Endodermal cell (in vitro differentiated cells): ENCODE results near the gene SFRP5. TPM values are rescaled to one million over a fixed set of nuclear protein-coding genes. Genes with fewer than 3 reads are reported as not detected.

Source experiments
- DNase-seq: peaks from one replicate; pipeline ENCODE4 v3.0.0-alpha.2; 2017
- H3K27ac ChIP-seq: 2 replicates; pipeline ENCODE4 v1.5.1; 2013; ENCODE audit warnings: mild to moderate bottlenecking, low read depth, low read length, moderate library complexity
- H3K27me3 ChIP-seq: 2 replicates; pipeline ENCODE4 v1.6.1; 2013; ENCODE audit warnings: mild to moderate bottlenecking, low read length, moderate library complexity; ENCODE audit not compliant: insufficient read depth, control insufficient read depth, poor library complexity, severe bottlenecking
- H3K36me3 ChIP-seq: 2 replicates; pipeline ENCODE4 v1.7.0; 2013; ENCODE audit warnings: mild to moderate bottlenecking, low read length, moderate library complexity; ENCODE audit not compliant: control insufficient read depth, insufficient read depth
- H3K4me1 ChIP-seq: one replicate; pipeline ENCODE4 v1.7.0; 2013; ENCODE audit warnings: low read length; ENCODE audit not compliant: control insufficient read depth, insufficient read depth
- H3K4me3 ChIP-seq: 2 replicates; pipeline ENCODE4 v1.5.1; 2013; ENCODE audit warnings: mild to moderate bottlenecking, low read length, moderate library complexity
- H3K9ac ChIP-seq: 2 replicates; pipeline ENCODE4 v1.6.1; 2013; ENCODE audit warnings: mild to moderate bottlenecking, low read length, moderate library complexity; ENCODE audit not compliant: poor library complexity, severe bottlenecking; ENCODE audit errors: extremely low read depth
- H3K9me3 ChIP-seq: 2 replicates; pipeline ENCODE4 v1.6.1; 2013; ENCODE audit warnings: mild to moderate bottlenecking, low read length, moderate library complexity; ENCODE audit not compliant: control insufficient read depth
- H3K27ac Mint-ChIP-seq: 2 replicates; pipeline ENCODE4 v1.8.0; 2020; ENCODE audit warnings: mixed read lengths
- H3K27me3 Mint-ChIP-seq: 2 replicates; pipeline ENCODE4 v1.8.0; 2021; ENCODE audit warnings: mild to moderate bottlenecking, mixed read lengths; ENCODE audit not compliant: insufficient read depth
- H3K36me3 Mint-ChIP-seq: 2 replicates; pipeline ENCODE4 v1.8.0; 2020; ENCODE audit warnings: low read depth, mixed read lengths
- H3K4me1 Mint-ChIP-seq: 2 replicates; pipeline ENCODE4 v1.8.0; 2020; ENCODE audit warnings: mixed read lengths
- H3K4me3 Mint-ChIP-seq: 2 replicates; pipeline ENCODE4 v1.8.0; 2020; ENCODE audit warnings: mild to moderate bottlenecking, moderate library complexity, mixed read lengths
- H3K9me3 Mint-ChIP-seq: 2 replicates; pipeline ENCODE4 v1.8.0; 2020; ENCODE audit warnings: mild to moderate bottlenecking, mixed read lengths
- CTCF ChIP-seq: fragments of 200-600 bp; sonication (generic); conservative IDR thresholded peaks from 2 replicates; pipeline ENCODE4 v1.5.0; 2021; ENCODE audit warnings: antibody characterized with exemption, mild to moderate bottlenecking
- WGBS, 2 experiments: methylation state at CpG; one replicate each; pipeline versions ENCODE4 v1.1.5 to v1.1.7; 2013; ENCODE audit warnings: missing lambda C conversion rate in 2 of 2, mixed read lengths in 1 of 2; ENCODE audit not compliant: insufficient coverage in 1 of 2, insufficient read length in 1 of 2; 5-methylcytosine and 5-hydroxymethylcytosine counted together
- total RNA-seq, 2 donors: library from RNA; stranded (reverse); fragmentation: NEBNext Ultra II Directional in 1 of 2; extraction: Animal tissue kit (Norgen Biotek cat#: 25700) in 1 of 2; gene quantifications; 2 replicates in 1 of 2; 3 replicates in 1 of 2; pipeline ENCODE4 v1.2.1, GENCODE V29; 2021

Gene SFRP5
- total RNA-seq, 2 donors from 2014 or later: 1.8 to 2.3 TPM

GRCh38 chr10:97800474-97800873 lies 28.7 kb upstream of the SFRP5 start:
- Histone ChIP-seq H3K9me3 (peaks cover 18% of the 10 kb centered on the region), H3K36me3 (no peaks in the 10 kb centered on the region), H3K27ac (no peak overlapping the region), H3K9ac (no peak overlapping the region), H3K27me3 (no peaks in the 10 kb centered on the region), H3K4me1 (no peaks in the 10 kb centered on the region), H3K4me3 (no peak overlapping the region)
- Mint-ChIP-seq H3K27ac (no peak overlapping the region), H3K4me1 (peaks cover 5% of the 10 kb centered on the region), H3K4me3 (no peak overlapping the region), H3K9me3 (peaks cover 18% of the 10 kb centered on the region), H3K27me3 (peaks cover 17% of the 10 kb centered on the region), H3K36me3 (no peaks in the 10 kb centered on the region)
- no peak for DNase-seq
- 90 to 93% methylated on average over 8 to 9 of the region's 9 CpGs for WGBS, 2 experiments
- no peak for TF ChIP-seq CTCF

- peaks cover 17% of the 10 kb centered on the region for H3K27me3 Mint-ChIP-seq
- Histone ChIP-seq H3K27ac (no peak overlapping the region), H3K4me3 (no peak overlapping the region), H3K36me3 (no peaks in the 10 kb centered on the region), H3K9me3 (peaks cover 18% of the 10 kb centered on the region), H3K4me1 (no peaks in the 10 kb centered on the region), H3K9ac (no peak overlapping the region), H3K27me3 (no peaks in the 10 kb centered on the region)
- H3K4me3 Mint-ChIP-seq: no peak overlapping the region
- no peak overlapping the region for H3K27ac Mint-ChIP-seq
- no peak for DNase-seq
- 100% methylated on average over 1 of the region's 1 CpG for WGBS, 2 experiments
- TF ChIP-seq CTCF: no peak
- H3K36me3 Mint-ChIP-seq: no peaks in the 10 kb centered on the region
- H3K9me3 Mint-ChIP-seq: peaks cover 18% of the 10 kb centered on the region
- H3K4me1 Mint-ChIP-seq: no peaks in the 10 kb centered on the region
Observed at GRCh38 chr10:97798958-97799610, 27.3 kb upstream of the SFRP5 start.

- Histone ChIP-seq H3K9me3 (peaks cover 18% of the 10 kb centered on the region), H3K9ac (no peak overlapping the region), H3K27me3 (no peaks in the 10 kb centered on the region), H3K4me1 (no peaks in the 10 kb centered on the region), H3K27ac (no peak overlapping the region), H3K4me3 (no peak overlapping the region), H3K36me3 (no peaks in the 10 kb centered on the region)
- Mint-ChIP-seq H3K36me3 (no peaks in the 10 kb centered on the region), H3K4me1 (peaks cover 6% of the 10 kb centered on the region), H3K4me3 (no peak overlapping the region), H3K27ac (no peak overlapping the region), H3K27me3 (peaks cover 17% of the 10 kb centered on the region), H3K9me3 (peaks cover 18% of the 10 kb centered on the region)
- no peak for TF ChIP-seq CTCF
- 76 to 83% methylated on average over 2 to 3 of the region's 3 CpGs for WGBS, 2 experiments
- DNase-seq: no peak
Observed at GRCh38 chr10:97796651-97797050, 24.9 kb upstream of the SFRP5 start.
